Measurements from ENCODE around the gene SCT.

SCT gene

GRCh38 chr11:612201-612960 lies 14.6 kb downstream of the SCT start:
- Histone ChIP-seq H3K27ac (peak overlapping the region; percentile 61), H3K36me3 (peaks cover 80% of the 10 kb centered on the region)

GRCh38 chr11:611001-611996 lies 15.7 kb downstream of the SCT start:
- Histone ChIP-seq H3K27ac (no peak overlapping the region), H3K36me3 (peaks cover 91% of the 10 kb centered on the region), H3K4me3 (ENCODE audit: low read depth in 1 of 2, low read length in 1 of 2) (no peak overlapping the region), H3K9me3 (no peaks in the 10 kb centered on the region), H3K4me1 (ENCODE audit: control insufficient read depth in 1 of 2, insufficient read depth in 1 of 2, low read depth in 1 of 2, low read length in 1 of 2) (peaks cover 22 to 23% of the 10 kb centered on the region in 2 experiments), H3K27me3 (no peaks in the 10 kb centered on the region)
- TF ChIP-seq CTCF (IDR thresholded peaks at IDR 0.05): no peak

More at GRCh38 chr11:612201-612960, 14.6 kb downstream of the SCT start:
- no peak for TF ChIP-seq CTCF (IDR thresholded peaks at IDR 0.05)
- no peaks in the 10 kb centered on the region for H3K9me3 ChIP-seq
- H3K4me1 ChIP-seq (ENCODE audit: control insufficient read depth in 1 of 2, insufficient read depth in 1 of 2, low read depth in 1 of 2, low read length in 1 of 2): peaks cover 31 to 32% of the 10 kb centered on the region in 2 experiments
- no peaks in the 10 kb centered on the region for H3K27me3 ChIP-seq
- H3K4me3 ChIP-seq (ENCODE audit: low read depth in 1 of 2, low read length in 1 of 2): no peak overlapping the region

GRCh38 chr11:610146-610801 lies 16.7 kb downstream of the SCT start:
- H3K4me1 ChIP-seq (ENCODE audit: control insufficient read depth in 1 of 2, insufficient read depth in 1 of 2, low read depth in 1 of 2, low read length in 1 of 2): peaks cover 16 to 17% of the 10 kb centered on the region in 2 experiments
- H3K4me3 ChIP-seq (ENCODE audit: low read depth in 1 of 2, low read length in 1 of 2): no peak overlapping the region
- peaks cover 100% of the 10 kb centered on the region for H3K36me3 ChIP-seq
- no peaks in the 10 kb centered on the region for H3K27me3 ChIP-seq
- no peaks in the 10 kb centered on the region for H3K9me3 ChIP-seq
- no peak overlapping the region for H3K27ac ChIP-seq
- TF ChIP-seq CTCF (IDR thresholded peaks at IDR 0.05): no peak

GRCh38 chr11:609341-609811 lies 17.6 kb downstream of the SCT start:
- Histone ChIP-seq H3K36me3 (peaks cover 100% of the 10 kb centered on the region), H3K4me1 (ENCODE audit: control insufficient read depth in 1 of 2, insufficient read depth in 1 of 2, low read depth in 1 of 2, low read length in 1 of 2) (peaks cover 7 to 8% of the 10 kb centered on the region in 2 experiments)

More at GRCh38 chr11:609341-609811, 17.6 kb downstream of the SCT start:
- no peak for TF ChIP-seq CTCF (IDR thresholded peaks at IDR 0.05)
- Histone ChIP-seq H3K27ac (no peak overlapping the region), H3K27me3 (no peaks in the 10 kb centered on the region), H3K9me3 (no peaks in the 10 kb centered on the region), H3K4me3 (ENCODE audit: low read depth in 1 of 2, low read length in 1 of 2) (no peak overlapping the region)
